ENCODE data around the gene SLC39A10.
"Not testable (repeated sequence)": the region's sequence is repeated elsewhere in the genome, so short reads cannot be mapped to it uniquely, and the experiment has no call there.

The SLC39A10 gene

DNA sequence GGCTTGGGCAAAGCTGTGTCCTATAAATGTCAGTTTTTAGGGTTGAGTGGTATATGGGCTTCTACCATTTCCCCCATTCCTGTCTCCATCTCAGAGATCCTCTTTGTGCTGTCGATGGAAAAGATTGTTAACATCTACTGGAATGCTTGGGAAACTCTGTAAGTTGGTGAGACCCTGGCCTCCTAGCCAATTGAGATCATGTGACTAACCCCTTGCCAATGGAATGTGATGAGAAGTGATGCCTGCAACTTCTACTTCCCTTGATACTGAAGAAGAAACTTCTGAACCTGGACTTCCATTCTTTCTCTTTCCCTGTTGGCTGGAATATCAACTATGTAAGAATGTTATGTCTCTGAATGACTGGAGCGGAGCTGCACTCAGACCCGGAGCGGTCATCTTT lies 14.5 kb downstream of the SLC39A10 start:
- H3K4me1 Mint-ChIP-seq (ENCODE audit: low read depth) = peaks cover 3% of the 10 kb centered on the region
- peaks cover 5% of the 10 kb centered on the region for H3K36me3 Mint-ChIP-seq (ENCODE audit: low read depth)
- no peaks in the 10 kb centered on the region for H3K9me3 Mint-ChIP-seq
- no peak overlapping the region for H3K27ac Mint-ChIP-seq
- no peaks in the 10 kb centered on the region for H3K27me3 Mint-ChIP-seq (ENCODE audit: low read depth)
- H3K4me3 Mint-ChIP-seq = no peak overlapping the region
- DNase-seq (ENCODE audit: low spot score) = no peak

DNA sequence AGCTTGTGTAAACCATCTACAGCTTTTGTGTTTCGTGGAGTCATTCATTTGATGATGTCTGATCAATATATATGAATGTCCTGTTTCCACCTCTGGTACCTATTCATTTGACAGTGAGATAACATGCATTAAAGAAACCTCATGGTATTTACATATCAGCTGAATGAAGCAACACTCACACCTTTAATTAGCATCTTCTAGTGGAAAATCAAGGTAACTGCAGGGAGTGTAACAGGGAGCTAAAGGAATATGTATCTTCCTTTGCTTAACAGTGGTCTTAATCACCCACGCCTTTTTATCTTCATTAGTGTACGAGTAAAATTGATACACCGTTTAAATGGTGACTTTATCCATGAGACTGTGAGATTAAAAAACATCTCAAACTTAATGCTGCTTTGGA lies 15.6 kb downstream of the SLC39A10 start:
- H3K4me3 Mint-ChIP-seq = no peak overlapping the region
- peaks cover 7% of the 10 kb centered on the region for H3K4me1 Mint-ChIP-seq (ENCODE audit: low read depth)
- H3K27ac Mint-ChIP-seq = no peak overlapping the region
- H3K36me3 Mint-ChIP-seq (ENCODE audit: low read depth) = peaks cover 8% of the 10 kb centered on the region
- no peak for DNase-seq (ENCODE audit: low spot score)
- H3K27me3 Mint-ChIP-seq (ENCODE audit: low read depth) = no peaks in the 10 kb centered on the region
- H3K9me3 Mint-ChIP-seq = no peaks in the 10 kb centered on the region

DNA sequence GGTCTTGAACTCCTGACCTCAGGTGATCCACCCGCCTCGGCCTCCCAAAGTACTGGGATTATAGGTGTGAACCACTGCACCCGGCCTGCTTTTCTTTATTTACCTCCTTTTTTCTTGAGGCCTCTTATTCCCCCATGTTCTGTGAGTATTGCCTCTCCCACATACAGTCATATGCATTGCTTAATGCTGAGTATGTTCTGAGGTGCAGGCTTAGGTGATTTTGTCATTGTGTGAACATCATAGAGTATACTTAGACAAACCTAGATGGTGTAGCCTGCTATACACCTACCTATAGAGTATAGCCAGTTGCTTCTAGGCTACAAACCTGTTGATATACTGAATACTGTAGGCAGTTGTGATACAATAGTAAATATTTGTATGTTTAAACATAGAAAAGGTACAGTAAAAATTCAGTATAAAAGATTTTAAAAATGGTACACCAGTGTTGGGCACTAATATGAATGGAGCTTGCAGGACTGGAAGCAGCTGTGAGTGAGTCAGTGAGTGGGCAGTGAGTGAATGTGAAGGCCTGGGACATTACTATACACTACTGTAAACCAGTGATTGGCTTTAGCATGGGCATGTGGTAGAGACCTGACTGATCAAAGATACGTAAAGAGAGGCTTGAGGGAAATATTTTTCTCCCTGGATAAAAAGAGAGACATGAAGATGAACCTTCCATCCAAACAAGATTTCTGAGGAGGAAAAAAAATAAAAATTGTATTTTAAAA lies 17.6 kb downstream of the SLC39A10 start:
- H3K9me3 Mint-ChIP-seq = no peaks in the 10 kb centered on the region
- peaks cover 4% of the 10 kb centered on the region for H3K4me1 Mint-ChIP-seq (ENCODE audit: low read depth)
- peaks cover 9% of the 10 kb centered on the region for H3K36me3 Mint-ChIP-seq (ENCODE audit: low read depth)
- H3K4me3 Mint-ChIP-seq = no peak overlapping the region
- H3K27ac Mint-ChIP-seq = no peak overlapping the region
- no peak for DNase-seq (ENCODE audit: low spot score)
- no peaks in the 10 kb centered on the region for H3K27me3 Mint-ChIP-seq (ENCODE audit: low read depth)

DNA sequence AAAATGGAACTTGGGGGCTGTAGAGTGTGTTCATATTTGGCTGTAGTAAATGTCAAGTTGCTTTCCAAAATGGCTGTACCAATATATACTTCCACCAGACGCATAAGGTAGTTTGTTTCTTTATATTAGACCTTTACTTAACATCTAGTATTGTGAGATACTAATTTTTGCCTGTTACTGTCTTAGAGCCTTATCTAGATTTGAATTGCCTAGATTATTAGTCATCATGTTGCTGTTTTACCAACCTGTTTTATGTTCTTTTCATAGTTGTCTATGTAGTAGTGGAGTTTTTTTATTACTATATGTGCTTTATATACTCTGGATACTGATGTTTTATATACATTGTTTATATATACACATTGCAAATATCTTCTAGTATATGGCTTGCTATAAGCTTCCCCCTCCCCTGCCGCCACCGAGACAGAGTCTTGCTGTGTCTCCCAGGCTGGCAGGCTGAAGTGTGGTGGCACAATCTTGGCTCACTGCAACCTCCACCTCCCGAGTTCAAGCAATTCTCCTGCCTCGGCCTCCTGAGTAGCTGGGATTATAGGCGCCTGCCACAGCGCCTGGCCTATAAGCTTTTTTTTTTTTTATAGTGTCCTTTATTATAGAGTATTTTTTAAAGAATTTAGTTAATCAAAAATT lies 18.9 kb downstream of the SLC39A10 start:
- no peaks in the 10 kb centered on the region for H3K27me3 Mint-ChIP-seq (ENCODE audit: low read depth)
- H3K4me1 Mint-ChIP-seq (ENCODE audit: low read depth) = peaks cover 9% of the 10 kb centered on the region
- no peak overlapping the region for H3K4me3 Mint-ChIP-seq
- peaks cover 8% of the 10 kb centered on the region for H3K9me3 Mint-ChIP-seq
- H3K27ac Mint-ChIP-seq = no peak overlapping the region
- H3K36me3 Mint-ChIP-seq (ENCODE audit: low read depth) = peaks cover 22% of the 10 kb centered on the region
- no peak for DNase-seq (ENCODE audit: low spot score)

DNA sequence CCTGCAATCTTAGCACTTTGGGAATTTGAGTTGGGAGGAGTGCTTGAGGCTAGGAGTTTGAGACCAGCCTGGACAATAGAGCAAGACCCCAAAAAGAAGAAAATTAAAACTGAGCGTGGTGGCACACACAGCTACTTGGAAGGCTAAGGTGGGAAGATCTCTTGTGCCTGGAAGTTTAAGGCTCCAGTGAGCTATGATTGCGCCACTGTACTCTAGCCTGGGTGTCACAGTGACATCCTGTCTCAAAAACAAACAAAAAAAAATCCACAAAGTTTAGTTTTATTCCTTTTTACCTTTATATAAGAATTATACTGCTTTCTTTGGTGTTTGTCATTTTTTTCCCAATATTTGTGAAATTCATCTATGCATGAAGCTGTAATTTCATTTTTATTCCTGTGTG lies 20.3 kb downstream of the SLC39A10 start:
- Mint-ChIP-seq H3K27ac (no peak overlapping the region), H3K36me3 (ENCODE audit: low read depth) (peaks cover 24% of the 10 kb centered on the region), H3K4me1 (ENCODE audit: low read depth) (peaks cover 16% of the 10 kb centered on the region), H3K27me3 (ENCODE audit: low read depth) (no peaks in the 10 kb centered on the region), H3K9me3 (peaks cover 10% of the 10 kb centered on the region), H3K4me3 (no peak overlapping the region)
- no peak for DNase-seq (ENCODE audit: low spot score)

DNA sequence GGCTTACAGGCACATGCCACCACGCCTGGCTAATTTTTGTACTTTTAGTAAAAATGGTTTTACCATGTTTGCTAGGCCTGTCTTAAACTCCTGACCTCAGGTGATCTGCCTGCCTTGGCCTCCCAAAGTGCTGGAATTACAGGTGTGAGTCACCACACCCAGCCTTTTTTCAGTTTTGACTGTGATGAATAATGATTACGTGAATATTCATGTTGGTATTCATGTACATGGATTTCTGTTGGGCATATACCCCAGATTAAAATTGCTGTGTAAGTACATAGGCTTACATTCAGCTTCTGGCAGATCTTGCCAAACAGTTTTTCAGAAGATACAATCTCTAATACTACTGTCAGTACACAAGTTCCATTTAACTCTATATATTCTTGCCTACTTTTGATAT lies 20.9 kb downstream of the SLC39A10 start:
- peaks cover 24% of the 10 kb centered on the region for H3K36me3 Mint-ChIP-seq (ENCODE audit: low read depth)
- H3K4me3 Mint-ChIP-seq = no peak overlapping the region
- H3K9me3 Mint-ChIP-seq = peaks cover 10% of the 10 kb centered on the region
- no peaks in the 10 kb centered on the region for H3K27me3 Mint-ChIP-seq (ENCODE audit: low read depth)
- H3K4me1 Mint-ChIP-seq (ENCODE audit: low read depth) = peaks cover 16% of the 10 kb centered on the region
- no peak for DNase-seq (ENCODE audit: low spot score)
- no peak overlapping the region for H3K27ac Mint-ChIP-seq

DNA sequence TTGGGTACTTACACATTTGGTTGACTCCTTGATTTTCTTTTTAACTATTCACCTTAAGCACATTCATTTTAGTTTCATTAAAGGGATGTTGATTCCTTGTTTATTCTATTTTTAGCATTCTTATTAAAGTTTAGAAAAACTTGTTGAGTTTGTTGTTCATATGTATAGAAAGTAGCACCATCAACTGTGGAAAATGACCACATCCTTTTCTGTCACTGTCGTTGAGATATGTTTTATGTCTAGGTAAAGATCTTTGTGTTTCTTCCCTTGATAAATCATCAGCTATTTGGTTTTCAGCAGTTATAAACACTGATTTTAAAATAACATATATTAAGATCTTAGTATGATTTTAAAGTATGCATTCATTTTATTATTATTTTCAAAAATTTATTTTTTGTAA lies 25.1 kb downstream of the SLC39A10 start:
- no peak overlapping the region for H3K27ac Mint-ChIP-seq
- H3K4me3 Mint-ChIP-seq = no peak overlapping the region
- H3K4me1 Mint-ChIP-seq (ENCODE audit: low read depth) = peaks cover 27% of the 10 kb centered on the region
- DNase-seq (ENCODE audit: low spot score) = no peak
- H3K36me3 Mint-ChIP-seq (ENCODE audit: low read depth) = peaks cover 44% of the 10 kb centered on the region
- peaks cover 10% of the 10 kb centered on the region for H3K9me3 Mint-ChIP-seq
- no peaks in the 10 kb centered on the region for H3K27me3 Mint-ChIP-seq (ENCODE audit: low read depth)

DNA sequence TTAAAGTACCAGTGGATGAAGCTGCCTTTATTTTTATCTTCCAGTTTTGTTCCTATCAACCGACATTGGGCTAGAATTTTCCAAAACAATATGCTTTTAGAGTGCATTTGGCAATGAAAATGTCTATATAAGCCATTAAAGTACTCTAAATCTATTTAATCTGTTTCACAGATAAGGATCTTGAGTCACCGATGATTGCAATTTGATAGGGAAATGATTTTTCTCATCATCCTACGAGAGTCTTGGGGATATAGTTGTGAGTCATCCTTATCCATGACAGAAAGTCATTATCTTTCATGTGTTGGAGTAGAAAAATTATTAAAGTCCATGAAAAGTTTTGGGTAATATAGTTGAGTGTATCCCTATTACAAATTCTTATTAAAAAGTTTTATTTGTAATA lies 26.1 kb downstream of the SLC39A10 start:
- no peak for DNase-seq (ENCODE audit: low spot score)
- H3K27ac Mint-ChIP-seq = no peak overlapping the region
- peaks cover 26% of the 10 kb centered on the region for H3K4me1 Mint-ChIP-seq (ENCODE audit: low read depth)
- no peak overlapping the region for H3K4me3 Mint-ChIP-seq
- H3K27me3 Mint-ChIP-seq (ENCODE audit: low read depth) = no peaks in the 10 kb centered on the region
- peaks cover 10% of the 10 kb centered on the region for H3K9me3 Mint-ChIP-seq
- H3K36me3 Mint-ChIP-seq (ENCODE audit: low read depth) = peaks cover 45% of the 10 kb centered on the region

DNA sequence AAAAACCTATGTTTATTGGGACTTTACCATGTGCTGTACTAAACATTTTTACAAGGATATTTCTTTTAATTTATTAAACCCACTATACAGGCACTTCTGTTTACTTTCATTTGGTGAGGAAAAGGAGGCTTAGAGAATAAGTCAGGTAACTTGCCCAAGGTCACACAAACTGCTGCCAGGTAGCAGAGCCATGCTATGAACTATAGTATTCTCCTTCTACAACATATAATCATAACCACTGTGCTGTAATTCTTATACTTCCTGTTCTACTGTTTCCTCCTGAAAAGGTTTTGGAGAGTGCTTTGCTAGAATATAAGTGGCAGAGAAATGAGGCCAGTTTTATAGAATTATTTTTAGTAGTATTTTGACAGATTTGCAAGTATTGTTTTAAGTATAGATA lies 29.5 kb downstream of the SLC39A10 start:
- Mint-ChIP-seq H3K4me1 (ENCODE audit: low read depth) (peaks cover 22% of the 10 kb centered on the region), H3K9me3 (peaks cover 17% of the 10 kb centered on the region), H3K36me3 (ENCODE audit: low read depth) (peaks cover 47% of the 10 kb centered on the region), H3K27ac (peak overlapping the region; percentile 22), H3K27me3 (ENCODE audit: low read depth) (no peaks in the 10 kb centered on the region), H3K4me3 (no peak overlapping the region)
- DNase-seq (ENCODE audit: low spot score) = no peak

DNA sequence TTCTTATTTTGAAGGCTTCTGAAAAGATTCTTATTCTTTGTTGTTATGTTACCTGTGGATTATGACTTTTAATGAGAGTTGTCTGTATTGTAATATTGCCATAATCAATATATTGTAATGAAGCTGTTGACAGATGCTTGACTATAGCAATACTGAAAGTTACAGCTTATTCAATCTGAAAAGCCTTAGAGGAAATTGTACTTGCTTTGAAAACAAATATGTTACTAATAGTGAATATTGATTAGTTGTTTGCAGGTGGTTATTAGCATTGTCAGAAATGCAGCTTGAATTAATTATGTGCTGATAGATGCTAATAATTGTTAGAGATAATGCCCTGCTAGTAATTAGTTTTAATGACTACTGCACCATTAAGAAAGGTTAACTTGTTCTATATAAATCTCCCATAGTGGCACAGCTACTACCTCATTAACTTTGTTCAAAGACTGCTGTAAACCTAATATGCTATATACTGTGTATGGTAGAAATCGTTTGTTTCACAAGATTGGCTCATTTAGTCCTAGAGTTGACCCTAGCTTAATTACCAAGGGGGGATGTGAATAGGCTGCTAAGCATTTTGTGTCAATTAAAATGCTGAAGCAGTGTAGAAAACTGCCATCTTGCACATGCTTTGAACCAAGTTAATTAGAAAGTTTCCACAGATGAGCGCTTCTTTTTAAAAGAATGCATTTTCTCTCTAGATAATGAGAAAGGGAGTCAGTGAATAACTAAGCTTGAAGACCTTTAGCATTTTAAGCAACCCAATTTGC lies 30.5 kb downstream of the SLC39A10 start:
- Mint-ChIP-seq H3K27me3 (ENCODE audit: low read depth) (no peaks in the 10 kb centered on the region), H3K4me3 (no peak overlapping the region), H3K4me1 (ENCODE audit: low read depth) (peaks cover 21% of the 10 kb centered on the region), H3K27ac (no peak overlapping the region), H3K36me3 (ENCODE audit: low read depth) (peaks cover 53% of the 10 kb centered on the region), H3K9me3 (peaks cover 24% of the 10 kb centered on the region)
- DNase-seq (ENCODE audit: low spot score) = no peak

DNA sequence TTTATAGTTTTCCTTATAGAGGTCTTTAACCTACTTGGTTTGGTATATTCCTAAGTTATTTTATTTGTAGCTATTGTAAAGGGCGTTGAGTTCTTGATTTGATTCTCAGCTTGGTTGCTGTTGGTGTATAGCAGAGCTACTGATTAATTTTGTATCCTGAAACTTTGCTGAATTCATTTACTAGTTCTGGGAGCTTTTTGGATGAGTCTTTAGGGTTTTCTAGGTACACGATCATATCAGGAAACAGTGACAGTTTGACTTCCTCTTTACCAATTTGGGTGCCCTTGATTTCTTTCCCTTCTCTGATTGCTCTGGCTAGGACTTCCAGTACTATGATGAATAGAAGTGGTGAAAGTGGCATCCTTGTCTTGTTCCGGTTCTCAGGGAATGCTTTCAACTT lies 35.5 kb downstream of the SLC39A10 start:
- not testable (repeated sequence) for H3K27ac Mint-ChIP-seq; DNase-seq (ENCODE audit: low spot score); H3K27me3 Mint-ChIP-seq (ENCODE audit: low read depth); H3K4me3 Mint-ChIP-seq
- Mint-ChIP-seq H3K9me3 (peaks cover 32% of the 10 kb centered on the region), H3K36me3 (ENCODE audit: low read depth) (peaks cover 50% of the 10 kb centered on the region), H3K4me1 (ENCODE audit: low read depth) (peaks cover 25% of the 10 kb centered on the region)

DNA sequence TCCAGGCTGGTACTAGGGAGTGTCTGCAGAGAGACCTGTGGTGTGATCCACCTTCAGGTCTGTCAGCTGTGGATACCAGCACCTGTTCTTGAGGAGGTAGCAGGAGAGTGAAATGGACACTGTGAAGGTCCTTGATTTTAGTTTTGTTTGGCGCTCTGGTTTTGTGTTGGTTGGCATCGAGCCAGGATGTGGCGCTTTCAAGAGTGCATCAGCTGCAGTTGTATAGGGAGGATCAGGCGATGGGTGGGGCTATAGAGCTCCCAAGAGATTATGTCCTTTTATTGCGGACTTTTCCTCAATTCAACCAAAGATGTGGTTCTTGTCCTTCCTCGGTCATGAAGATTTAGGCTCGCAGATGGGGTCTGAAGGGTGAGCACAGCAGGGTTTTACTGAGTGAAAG lies 37.5 kb downstream of the SLC39A10 start:
- Mint-ChIP-seq H3K27ac (peak overlapping the region; percentile 40), H3K27me3 (ENCODE audit: low read depth) (no peaks in the 10 kb centered on the region), H3K36me3 (ENCODE audit: low read depth) (peaks cover 58% of the 10 kb centered on the region), H3K4me1 (ENCODE audit: low read depth) (peaks cover 32% of the 10 kb centered on the region), H3K4me3 (no peak overlapping the region), H3K9me3 (peaks cover 35% of the 10 kb centered on the region)
- no peak for DNase-seq (ENCODE audit: low spot score)

DNA sequence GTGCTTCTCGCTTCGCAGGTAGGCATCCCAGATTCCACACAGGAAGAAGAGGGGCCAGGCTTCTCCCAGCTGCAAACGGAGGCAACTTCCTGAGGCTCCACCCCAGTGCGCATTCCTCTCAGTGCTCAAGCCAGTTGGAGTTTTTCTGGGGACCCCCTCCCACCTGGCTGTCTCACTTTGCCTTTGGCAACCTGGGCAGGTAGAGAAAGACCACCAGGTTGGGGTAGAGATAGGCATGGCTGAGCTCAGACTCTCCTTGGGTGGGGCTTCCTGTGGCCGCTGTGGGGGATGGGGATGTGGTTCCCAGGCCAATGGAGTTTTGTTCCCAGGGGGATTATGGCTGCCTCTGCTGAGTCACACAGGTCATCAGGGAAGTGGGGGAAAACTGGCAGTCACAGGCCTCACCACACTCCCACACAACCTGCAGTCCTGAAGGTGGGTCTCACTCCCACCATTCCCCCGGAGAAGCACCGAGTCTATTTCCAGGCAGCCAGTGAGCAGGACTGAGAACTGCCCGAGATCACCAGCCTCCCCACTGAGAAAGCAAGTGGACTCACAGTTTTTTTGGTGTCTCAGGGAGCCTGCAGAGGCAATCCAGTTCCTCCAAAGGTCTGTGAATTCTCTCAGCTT lies 38.1 kb downstream of the SLC39A10 start:
- H3K4me3 Mint-ChIP-seq = no peak overlapping the region
- peaks cover 32% of the 10 kb centered on the region for H3K4me1 Mint-ChIP-seq (ENCODE audit: low read depth)
- DNase-seq (ENCODE audit: low spot score) = no peak
- H3K9me3 Mint-ChIP-seq = peaks cover 38% of the 10 kb centered on the region
- no peak overlapping the region for H3K27ac Mint-ChIP-seq
- no peaks in the 10 kb centered on the region for H3K27me3 Mint-ChIP-seq (ENCODE audit: low read depth)
- H3K36me3 Mint-ChIP-seq (ENCODE audit: low read depth) = peaks cover 60% of the 10 kb centered on the region

DNA sequence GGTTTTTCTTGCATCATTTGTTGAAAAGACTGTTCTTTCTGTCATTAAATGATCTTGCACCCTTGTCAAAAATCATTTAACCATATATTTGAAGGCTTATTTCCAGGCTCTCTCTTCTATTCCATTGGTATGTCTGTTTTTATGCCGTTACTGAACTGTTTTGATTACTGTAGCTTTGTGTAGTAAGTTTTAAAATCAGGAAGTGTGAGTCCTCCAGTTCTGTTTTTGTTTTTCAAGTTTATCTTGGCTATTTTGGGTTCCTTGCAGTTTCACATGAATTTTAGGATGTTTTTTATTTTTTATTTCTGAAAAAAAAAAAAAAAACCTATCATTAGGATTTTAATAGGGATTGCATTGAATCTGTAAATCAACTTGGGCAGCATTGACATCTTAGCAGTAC lies 39.0 kb downstream of the SLC39A10 start:
- H3K36me3 Mint-ChIP-seq (ENCODE audit: low read depth) = peaks cover 59% of the 10 kb centered on the region
- H3K4me3 Mint-ChIP-seq = no peak overlapping the region
- H3K27ac Mint-ChIP-seq = no peak overlapping the region
- no peak for DNase-seq (ENCODE audit: low spot score)
- peaks cover 32% of the 10 kb centered on the region for H3K4me1 Mint-ChIP-seq (ENCODE audit: low read depth)
- no peaks in the 10 kb centered on the region for H3K27me3 Mint-ChIP-seq (ENCODE audit: low read depth)
- peaks cover 38% of the 10 kb centered on the region for H3K9me3 Mint-ChIP-seq
